ENCODE measurements around the gene MRFAP1.
"Not testable (repeated sequence)": the region's sequence is repeated elsewhere in the genome, so short reads cannot be mapped to it uniquely, and the experiment has no call there.

MRFAP1 gene

DNA sequence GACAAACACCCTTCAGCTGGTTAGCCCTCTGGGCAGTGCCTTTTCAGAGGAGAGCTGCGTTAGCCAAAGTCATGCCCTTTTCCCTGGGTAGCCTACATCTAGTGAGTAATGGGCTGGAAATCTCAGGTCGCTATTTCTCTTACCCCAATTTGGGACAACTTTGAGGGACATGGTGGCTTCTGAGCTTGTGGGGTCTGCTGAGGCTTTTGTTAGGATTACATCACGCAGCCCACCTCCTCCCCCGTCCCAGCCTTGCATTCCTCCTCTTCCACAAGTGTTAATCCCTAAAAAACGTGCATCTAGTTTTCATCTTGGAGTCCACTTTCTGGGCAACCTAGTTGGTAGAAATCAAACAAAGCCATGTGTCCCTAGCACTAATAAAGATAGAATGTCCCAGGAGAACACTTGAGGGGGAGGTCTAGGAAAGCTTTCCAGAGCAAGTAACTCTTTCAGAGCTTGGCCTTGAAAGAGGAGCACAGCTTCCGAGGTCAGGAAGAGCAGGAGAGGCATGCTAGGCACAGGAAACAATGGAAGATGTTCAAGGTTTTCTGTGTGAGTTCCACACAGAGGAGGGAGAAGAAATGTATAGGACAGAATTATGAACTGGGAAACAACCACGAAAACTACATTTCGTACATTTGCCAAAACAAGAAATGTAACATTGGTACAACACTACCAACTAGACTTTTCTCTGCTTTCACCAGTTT, 2.8 kb downstream of the MRFAP1 start:
- no peak overlapping the region for H3K9ac ChIP-seq (ENCODE audit: low read depth, low read length)
- no peaks in the 10 kb centered on the region for H3K4me1 ChIP-seq (ENCODE audit: control insufficient read depth, insufficient read depth, low read length)
- no peaks in the 10 kb centered on the region for H3K27me3 ChIP-seq (ENCODE audit: control insufficient read depth, insufficient read depth, low read length)
- no peak overlapping the region for H3K4me3 ChIP-seq (ENCODE audit: low read depth, low read length)
- H3K9me3 ChIP-seq (ENCODE audit: control insufficient read depth, insufficient read depth, low read length): no peaks in the 10 kb centered on the region
- peaks cover 4% of the 10 kb centered on the region for H3K36me3 ChIP-seq (ENCODE audit: control insufficient read depth, insufficient read depth, low read length)

GRCh38 chr4:6644792-6645530, 4.5 kb downstream of the MRFAP1 start:
- Histone ChIP-seq H3K27me3 (ENCODE audit: control insufficient read depth, insufficient read depth, low read length) (no peaks in the 10 kb centered on the region), H3K4me1 (ENCODE audit: control insufficient read depth, insufficient read depth, low read length) (no peaks in the 10 kb centered on the region), H3K9me3 (ENCODE audit: control insufficient read depth, insufficient read depth, low read length) (no peaks in the 10 kb centered on the region), H3K36me3 (ENCODE audit: control insufficient read depth, insufficient read depth, low read length) (peaks cover 4% of the 10 kb centered on the region), H3K9ac (ENCODE audit: low read depth, low read length) (no peak overlapping the region), H3K4me3 (ENCODE audit: low read depth, low read length) (no peak overlapping the region)

DNA sequence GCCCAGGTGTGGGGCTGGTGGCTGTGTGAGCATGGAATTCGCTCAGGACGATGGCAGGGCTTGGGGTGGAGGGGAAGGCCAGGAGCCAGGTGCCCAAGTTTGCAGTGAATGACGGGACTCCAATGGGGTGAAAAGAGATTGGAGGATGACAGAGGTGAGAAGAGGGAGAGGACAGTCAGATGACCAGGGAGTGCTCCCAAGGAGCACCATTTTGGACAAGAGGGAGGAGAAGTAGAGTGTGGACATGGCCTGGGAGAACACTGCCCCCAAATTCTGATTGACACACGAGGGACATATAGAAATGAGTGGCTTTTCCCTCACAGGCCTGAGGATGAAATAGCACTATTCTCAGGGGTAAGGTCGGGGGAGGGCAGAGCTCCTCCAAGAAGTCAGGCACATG, 6.7 kb downstream of the MRFAP1 start:
- Histone ChIP-seq H3K4me1 (ENCODE audit: control insufficient read depth, insufficient read depth, low read length) (no peaks in the 10 kb centered on the region), H3K9me3 (ENCODE audit: control insufficient read depth, insufficient read depth, low read length) (no peaks in the 10 kb centered on the region), H3K36me3 (ENCODE audit: control insufficient read depth, insufficient read depth, low read length) (peaks cover 4% of the 10 kb centered on the region), H3K27me3 (ENCODE audit: control insufficient read depth, insufficient read depth, low read length) (no peaks in the 10 kb centered on the region), H3K9ac (ENCODE audit: low read depth, low read length) (no peak overlapping the region), H3K4me3 (ENCODE audit: low read depth, low read length) (no peak overlapping the region)

GRCh38 chr4:6647582-6648230, 7.2 kb downstream of the MRFAP1 start:
- Histone ChIP-seq H3K4me3 (ENCODE audit: low read depth, low read length) (no peak overlapping the region), H3K9me3 (ENCODE audit: control insufficient read depth, insufficient read depth, low read length) (no peaks in the 10 kb centered on the region), H3K9ac (ENCODE audit: low read depth, low read length) (no peak overlapping the region), H3K27me3 (ENCODE audit: control insufficient read depth, insufficient read depth, low read length) (no peaks in the 10 kb centered on the region), H3K4me1 (ENCODE audit: control insufficient read depth, insufficient read depth, low read length) (no peaks in the 10 kb centered on the region), H3K36me3 (ENCODE audit: control insufficient read depth, insufficient read depth, low read length) (peaks cover 3% of the 10 kb centered on the region)

DNA sequence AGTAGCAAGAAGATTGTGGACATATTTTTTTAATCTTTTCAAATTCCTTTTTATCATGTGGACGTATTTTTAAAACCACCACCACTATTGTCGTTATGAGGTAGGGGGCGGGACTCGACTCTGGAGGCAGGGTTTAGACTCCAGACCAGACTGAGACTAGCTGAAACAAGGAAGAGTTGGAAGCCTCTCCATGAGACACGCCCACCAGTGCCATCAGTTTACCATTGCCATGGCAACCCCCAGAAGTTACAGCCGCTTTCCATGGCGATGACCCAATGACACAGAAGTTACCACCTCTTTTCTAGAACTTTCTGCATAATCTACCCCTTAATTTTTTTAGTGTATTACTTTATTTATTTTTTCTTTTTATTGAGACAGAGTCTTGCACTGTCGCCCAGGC, 8.7 kb downstream of the MRFAP1 start:
- no peaks in the 10 kb centered on the region for H3K9me3 ChIP-seq (ENCODE audit: control insufficient read depth, insufficient read depth, low read length)
- H3K4me1 ChIP-seq (ENCODE audit: control insufficient read depth, insufficient read depth, low read length): no peaks in the 10 kb centered on the region
- no peak overlapping the region for H3K9ac ChIP-seq (ENCODE audit: low read depth, low read length)
- no peaks in the 10 kb centered on the region for H3K36me3 ChIP-seq (ENCODE audit: control insufficient read depth, insufficient read depth, low read length)
- H3K4me3 ChIP-seq (ENCODE audit: low read depth, low read length): no peak overlapping the region
- H3K27me3 ChIP-seq (ENCODE audit: control insufficient read depth, insufficient read depth, low read length): no peaks in the 10 kb centered on the region

DNA sequence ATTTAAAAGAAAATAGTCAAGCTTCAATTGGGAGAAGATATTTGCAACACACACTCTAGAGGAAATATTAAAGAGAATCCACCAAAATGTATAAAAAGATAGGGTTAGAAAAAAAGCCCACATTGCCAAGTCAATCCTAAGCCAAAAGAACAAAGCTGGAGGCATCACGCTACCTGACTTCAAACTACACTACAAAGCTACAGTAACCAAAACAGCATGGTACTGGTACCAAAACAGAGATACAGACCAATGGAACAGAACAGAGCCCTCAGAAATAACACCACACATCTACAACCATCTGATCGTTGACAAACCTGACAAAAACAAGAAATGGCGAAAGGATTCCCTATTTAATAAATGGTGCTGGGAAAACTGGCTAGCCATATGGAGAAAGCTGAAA, 13.7 kb downstream of the MRFAP1 start:
- H3K36me3 ChIP-seq (ENCODE audit: control insufficient read depth, insufficient read depth, low read length); H3K27me3 ChIP-seq (ENCODE audit: control insufficient read depth, insufficient read depth, low read length); H3K4me1 ChIP-seq (ENCODE audit: control insufficient read depth, insufficient read depth, low read length); H3K9me3 ChIP-seq (ENCODE audit: control insufficient read depth, insufficient read depth, low read length); H3K9ac ChIP-seq (ENCODE audit: low read depth, low read length); H3K4me3 ChIP-seq (ENCODE audit: low read depth, low read length): not testable (repeated sequence)

- H3K4me3 ChIP-seq (ENCODE audit: low read depth, low read length); H3K36me3 ChIP-seq (ENCODE audit: control insufficient read depth, insufficient read depth, low read length); H3K9ac ChIP-seq (ENCODE audit: low read depth, low read length); H3K9me3 ChIP-seq (ENCODE audit: control insufficient read depth, insufficient read depth, low read length); H3K4me1 ChIP-seq (ENCODE audit: control insufficient read depth, insufficient read depth, low read length): not testable (repeated sequence)
- peaks cover 12% of the 10 kb centered on the region for H3K27me3 ChIP-seq (ENCODE audit: control insufficient read depth, insufficient read depth, low read length)
These were observed 14.8 kb downstream of the MRFAP1 start for GRCh38 chr4:6655291-6655690.

DNA sequence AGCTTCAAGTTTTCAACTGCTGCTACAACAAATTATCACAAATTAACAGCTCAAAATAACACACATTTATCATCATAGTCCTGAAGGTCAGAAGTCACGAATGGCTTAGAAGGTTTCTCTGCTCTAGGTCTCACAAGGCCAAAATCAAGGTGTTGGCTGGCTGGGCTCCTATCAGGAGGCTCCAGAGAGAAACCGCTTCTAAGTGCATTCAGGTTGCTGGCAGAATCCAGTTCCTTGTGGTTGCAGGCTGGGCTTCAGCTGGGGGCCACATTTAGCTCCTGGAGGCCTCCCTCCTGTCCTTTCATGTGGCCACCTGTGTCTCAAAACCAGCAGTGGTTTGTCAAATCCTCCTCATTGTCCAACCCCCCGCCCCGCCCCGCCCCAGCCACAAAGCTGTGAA, 15.4 kb downstream of the MRFAP1 start:
- Histone ChIP-seq H3K36me3 (ENCODE audit: control insufficient read depth, insufficient read depth, low read length) (no peaks in the 10 kb centered on the region), H3K4me3 (ENCODE audit: low read depth, low read length) (no peak overlapping the region), H3K4me1 (ENCODE audit: control insufficient read depth, insufficient read depth, low read length) (no peaks in the 10 kb centered on the region), H3K9me3 (ENCODE audit: control insufficient read depth, insufficient read depth, low read length) (no peaks in the 10 kb centered on the region), H3K27me3 (ENCODE audit: control insufficient read depth, insufficient read depth, low read length) (peaks cover 18% of the 10 kb centered on the region), H3K9ac (ENCODE audit: low read depth, low read length) (no peak overlapping the region)

DNA sequence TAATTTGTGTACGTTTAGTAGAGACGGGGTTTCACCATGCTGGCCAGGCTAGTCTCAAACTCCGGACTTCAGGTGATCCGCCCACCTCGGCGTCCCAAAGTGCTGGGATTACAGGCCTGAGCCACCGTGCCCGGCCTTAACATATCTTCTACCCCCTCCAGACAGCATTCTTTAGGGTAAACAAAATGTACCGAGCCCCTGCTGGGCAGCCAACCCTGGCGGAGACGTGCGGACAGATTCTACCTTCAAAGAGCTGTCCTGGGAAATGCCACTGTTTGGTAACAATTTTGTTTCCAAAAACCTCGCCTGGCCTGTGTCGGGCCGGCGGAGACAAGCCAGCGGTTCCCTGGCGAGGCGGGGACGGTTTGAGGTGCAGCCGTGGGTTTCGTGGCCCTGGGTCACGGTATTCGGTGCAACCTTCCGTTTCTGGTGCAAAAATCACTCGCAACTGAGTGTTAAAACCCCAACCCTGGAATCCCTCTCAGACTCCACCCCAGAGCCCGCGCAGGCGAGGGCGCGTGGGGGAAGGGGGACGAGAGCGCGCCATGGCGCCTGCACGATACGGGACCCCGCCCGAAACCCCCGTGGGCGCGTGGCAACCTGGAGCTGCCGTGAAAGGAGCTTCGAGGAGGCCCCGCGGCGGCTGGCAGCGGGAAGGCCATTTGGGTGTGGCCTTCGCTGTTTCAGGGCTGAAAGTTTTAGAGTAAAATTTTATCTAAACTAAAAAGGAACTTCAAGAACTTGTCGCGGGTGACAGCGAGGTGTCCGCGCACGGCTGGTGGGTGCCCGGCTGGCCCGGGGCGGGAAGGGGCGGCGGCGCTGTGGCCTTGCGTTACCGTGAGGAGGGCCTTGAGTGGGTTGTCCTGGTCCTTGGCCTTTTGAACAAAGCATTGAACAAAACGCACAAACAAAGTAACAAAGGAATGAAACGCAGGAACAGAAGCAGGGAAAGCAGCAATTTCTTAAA, 17.0 kb downstream of the MRFAP1 start:
- Histone ChIP-seq H3K4me1 (ENCODE audit: control insufficient read depth, insufficient read depth, low read length) (no peaks in the 10 kb centered on the region), H3K4me3 (ENCODE audit: low read depth, low read length) (no peak overlapping the region), H3K9me3 (ENCODE audit: control insufficient read depth, insufficient read depth, low read length) (no peaks in the 10 kb centered on the region), H3K36me3 (ENCODE audit: control insufficient read depth, insufficient read depth, low read length) (no peaks in the 10 kb centered on the region), H3K27me3 (ENCODE audit: control insufficient read depth, insufficient read depth, low read length) (peaks cover 33% of the 10 kb centered on the region), H3K9ac (ENCODE audit: low read depth, low read length) (no peak overlapping the region)

DNA sequence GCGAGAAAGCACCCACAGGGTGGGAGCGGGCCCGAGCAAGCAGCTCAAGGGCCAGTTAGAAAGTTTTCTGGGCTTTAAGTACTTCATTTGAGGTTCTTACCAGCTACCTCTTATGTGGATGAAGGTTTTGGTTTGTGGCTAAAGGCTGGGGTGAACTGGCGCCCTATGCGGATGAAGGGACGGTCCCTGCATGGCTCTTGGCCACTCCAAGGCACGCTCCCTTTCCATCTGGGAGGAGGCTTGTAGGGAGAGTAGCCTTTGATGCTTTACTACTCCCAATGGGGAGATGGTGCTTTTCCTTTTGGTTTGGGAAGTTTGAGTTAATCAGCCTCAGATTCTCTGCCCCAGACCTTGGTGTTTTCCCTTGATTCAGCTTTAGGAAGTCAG, 17.7 kb downstream of the MRFAP1 start:
- Histone ChIP-seq H3K4me3 (ENCODE audit: low read depth, low read length) (peak overlapping the region; percentile 22), H3K36me3 (ENCODE audit: control insufficient read depth, insufficient read depth, low read length) (no peaks in the 10 kb centered on the region), H3K27me3 (ENCODE audit: control insufficient read depth, insufficient read depth, low read length) (peaks cover 39% of the 10 kb centered on the region), H3K9ac (ENCODE audit: low read depth, low read length) (no peak overlapping the region), H3K4me1 (ENCODE audit: control insufficient read depth, insufficient read depth, low read length) (no peaks in the 10 kb centered on the region), H3K9me3 (ENCODE audit: control insufficient read depth, insufficient read depth, low read length) (no peaks in the 10 kb centered on the region)

DNA sequence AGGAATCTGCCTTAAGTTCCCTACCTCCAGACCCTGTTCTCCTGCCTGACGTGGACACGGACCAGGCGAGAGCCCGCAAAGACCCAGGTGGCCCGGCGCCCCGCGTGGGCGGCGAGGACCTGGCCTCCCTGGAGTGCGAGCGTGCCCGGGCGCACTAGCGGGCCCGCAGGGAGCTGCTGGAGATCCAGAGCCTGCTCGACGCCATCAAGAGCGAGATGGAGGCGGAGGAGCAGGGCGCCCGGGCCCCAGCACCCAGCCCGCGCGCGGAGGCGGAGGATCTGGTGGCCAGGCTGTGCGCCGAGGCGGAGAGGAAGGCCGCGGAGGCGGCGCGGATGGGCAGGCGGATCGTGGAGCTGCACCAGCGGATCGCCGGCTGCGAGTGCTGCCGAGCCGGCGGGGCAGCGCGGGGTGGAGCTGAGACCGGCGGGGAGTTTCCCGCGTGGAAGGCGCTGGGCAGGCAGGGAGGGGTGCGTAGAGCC, 18.2 kb downstream of the MRFAP1 start:
- no peaks in the 10 kb centered on the region for H3K4me1 ChIP-seq (ENCODE audit: control insufficient read depth, insufficient read depth, low read length)
- no peaks in the 10 kb centered on the region for H3K36me3 ChIP-seq (ENCODE audit: control insufficient read depth, insufficient read depth, low read length)
- H3K9me3 ChIP-seq (ENCODE audit: control insufficient read depth, insufficient read depth, low read length): no peaks in the 10 kb centered on the region
- H3K9ac ChIP-seq (ENCODE audit: low read depth, low read length): no peak overlapping the region
- peaks cover 44% of the 10 kb centered on the region for H3K27me3 ChIP-seq (ENCODE audit: control insufficient read depth, insufficient read depth, low read length)
- peak overlapping the region; percentile 22 for H3K4me3 ChIP-seq (ENCODE audit: low read depth, low read length)

Data from iPS-15b (cell line).